Psoas muscle (tissue), 8 donors: ENCODE measurements around the gene DGKB. TPM values are rescaled to one million over a fixed set of nuclear protein-coding genes. Genes with fewer than 3 reads are reported as not detected.
A peak's percentile ranks its signal among the peaks of the same experiment; 100 is the strongest.

Source experiments
- ATAC-seq, 4 donors: fragments of 200-7000 bp; cut with Tn5 transposase; one replicate each; pipeline ENCODE4 v1.9.1; 2020; ENCODE audit warnings: moderate library complexity in 3 of 4, mild to moderate bottlenecking in 2 of 4
- DNase-seq, 2 donors: peaks; one replicate each; pipeline ENCODE4 v3.0.0-alpha.2; 2020
- H3K27ac ChIP-seq: fragments of 200-600 bp; one replicate; pipeline ENCODE4 v1.8.0; 2022
- H3K27me3 ChIP-seq, 3 donors: fragments of 200-600 bp in 1 of 3; one replicate each; pipeline versions ENCODE4 v1.6.1 to v1.8.0; 2013 to 2022; ENCODE audit warnings: low read length in 2 of 3, mild to moderate bottlenecking in 2 of 3, moderate library complexity in 1 of 3; ENCODE audit not compliant: insufficient read depth in 3 of 3
- H3K36me3 ChIP-seq, 2 donors: fragments of 200-600 bp in 1 of 2; one replicate each; pipeline versions ENCODE4 v1.6.1 to v1.8.0; 2013 to 2022; ENCODE audit warnings: low read depth in 1 of 2, mild to moderate bottlenecking in 1 of 2, moderate library complexity in 1 of 2; ENCODE audit not compliant: insufficient read depth in 1 of 2
- H3K4me1 ChIP-seq: fragments of 200-600 bp; one replicate; pipeline ENCODE4 v1.8.0; 2022
- H3K4me3 ChIP-seq: fragments of 200-600 bp; one replicate; pipeline ENCODE4 v1.8.0; 2022; ENCODE audit warnings: mild to moderate bottlenecking
- H3K9me3 ChIP-seq: fragments of 200-600 bp; one replicate; pipeline ENCODE4 v1.8.0; 2022
- WGBS, 3 donors: extraction: QIAGEN DNeasy Blood & Tissue Kit; methylation state at CpG; one replicate each; pipeline versions ENCODE4 v1.1.6 to v1.1.7; 2013; 5-methylcytosine and 5-hydroxymethylcytosine counted together
- intact Hi-C, 2 donors: fragments of 100-400 bp; cut with DNase I; formaldehyde crosslinking; loops; one replicate each; pipeline versions ENCODE4 v1.11.0 to v1.14.2; 2022
- polyA plus RNA-seq, 3 donors: library from polyadenylated mRNA; stranded (reverse); fragments of 200-250 nt; gene quantifications; one replicate each; pipeline ENCODE4 v1.2.3, GENCODE V29; 2013
- total RNA-seq, 4 donors: library from RNA; stranded (reverse); fragmentation: NEBNext Ultra II Directional in 2 of 4; extraction: Animal tissue kit (Norgen Biotek cat#: 25700) in 2 of 4; gene quantifications; one replicate each; pipeline versions ENCODE4 v1.2.1 to v1.2.4, GENCODE V29; 2021 to 2023
- TF ChIP-seq, protein P1 (sequence below): fragments of 200-600 bp; IDR thresholded peaks from one replicate; pipeline ENCODE4 v1.8.0; 2022; ENCODE audit warnings: antibody characterized with exemption
- donor health status: healthy with polysubstance abuse.
- donor health status: DM: no; HTN: no; CAD: no; lungs with moderate emphysema.
- donor health status: Bipolar disorder and iron deficiency.
- donor health status: healthy.
- donor health status: DM: yes; HTN: yes; CAD: no.
- donor health status: DM: no; HTN: no; CAD: no.
- donor health status: DM: no; HTN: no; CAD: no.
- donor health status: DM: yes; HTN: yes; CAD: no.

Gene DGKB
- total and polyA plus RNA-seq, 7 donors, result 0.01 to 0.26 (median 0.04) TPM; not detected in 2

DNA sequence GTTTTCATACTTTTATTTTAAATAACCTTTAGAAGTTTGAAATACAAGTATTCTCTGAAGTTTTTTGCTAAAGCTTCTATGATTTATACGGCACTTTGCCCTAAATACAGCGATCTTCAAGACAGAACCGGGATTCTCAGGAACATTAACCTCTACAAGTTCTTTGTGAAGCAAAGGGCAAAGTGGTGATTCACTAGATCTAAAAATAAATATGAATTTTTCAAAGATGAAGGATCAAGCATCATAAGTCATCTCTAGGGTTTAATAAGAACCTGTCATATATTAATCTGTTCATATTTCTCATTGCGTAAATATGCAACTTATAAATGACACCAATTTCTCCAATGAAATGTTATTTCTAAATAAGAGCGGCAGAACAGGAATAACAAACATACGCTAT, 30.7 kb downstream of the DGKB start:
- 86 to 93% (median 92%) methylated on average over 6 of the region's 6 CpGs for WGBS, 3 donors
- H3K27me3 ChIP-seq, result no peaks in the 10 kb centered on the region
- H3K9me3 ChIP-seq, result no peaks in the 10 kb centered on the region
- no peaks in the 10 kb centered on the region for H3K36me3 ChIP-seq
- no peaks in the 10 kb centered on the region for H3K4me1 ChIP-seq
- intact Hi-C loops, result loop anchor here in 1 of 2 donors (5.0 kb wide), 1 partner anchor 1930 kb away; no protein-coding TSS in a partner anchor
- no peak for DNase-seq
- TF ChIP-seq, protein P1, sequence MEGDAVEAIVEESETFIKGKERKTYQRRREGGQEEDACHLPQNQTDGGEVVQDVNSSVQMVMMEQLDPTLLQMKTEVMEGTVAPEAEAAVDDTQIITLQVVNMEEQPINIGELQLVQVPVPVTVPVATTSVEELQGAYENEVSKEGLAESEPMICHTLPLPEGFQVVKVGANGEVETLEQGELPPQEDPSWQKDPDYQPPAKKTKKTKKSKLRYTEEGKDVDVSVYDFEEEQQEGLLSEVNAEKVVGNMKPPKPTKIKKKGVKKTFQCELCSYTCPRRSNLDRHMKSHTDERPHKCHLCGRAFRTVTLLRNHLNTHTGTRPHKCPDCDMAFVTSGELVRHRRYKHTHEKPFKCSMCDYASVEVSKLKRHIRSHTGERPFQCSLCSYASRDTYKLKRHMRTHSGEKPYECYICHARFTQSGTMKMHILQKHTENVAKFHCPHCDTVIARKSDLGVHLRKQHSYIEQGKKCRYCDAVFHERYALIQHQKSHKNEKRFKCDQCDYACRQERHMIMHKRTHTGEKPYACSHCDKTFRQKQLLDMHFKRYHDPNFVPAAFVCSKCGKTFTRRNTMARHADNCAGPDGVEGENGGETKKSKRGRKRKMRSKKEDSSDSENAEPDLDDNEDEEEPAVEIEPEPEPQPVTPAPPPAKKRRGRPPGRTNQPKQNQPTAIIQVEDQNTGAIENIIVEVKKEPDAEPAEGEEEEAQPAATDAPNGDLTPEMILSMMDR, result no peak
- ATAC-seq, result peak in 1 of 4 donors; percentile 25
- H3K4me3 ChIP-seq, result no peak overlapping the region
- H3K27ac ChIP-seq, result no peak overlapping the region

DNA sequence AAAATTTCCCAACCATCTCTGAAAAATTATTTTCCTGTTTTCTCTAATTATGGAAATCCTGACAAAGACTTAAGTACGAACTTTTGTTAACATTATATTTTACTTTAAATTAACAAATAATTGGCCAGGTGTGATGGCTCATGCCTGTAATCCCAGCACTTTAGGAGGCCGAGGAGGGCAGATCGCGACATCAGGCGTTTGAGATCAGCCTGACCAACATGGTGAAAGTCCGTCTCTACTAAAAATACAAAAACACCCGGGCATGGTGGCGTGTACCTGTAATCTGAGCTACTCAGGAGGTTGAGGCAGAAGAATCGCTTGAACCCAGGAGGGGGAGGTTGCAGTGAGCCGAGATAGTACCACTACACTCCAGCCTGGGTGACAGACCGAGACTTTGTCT, 32.2 kb downstream of the DGKB start:
- ATAC-seq, result no peak

GRCh38 chr7:14868937-14869336, 33.6 kb downstream of the DGKB start:
- intact Hi-C loops, result no loop called here
- DNase-seq (no peak), ATAC-seq (no peak)
- Histone ChIP-seq H3K36me3 (no peaks in the 10 kb centered on the region), H3K4me3 (no peak overlapping the region), H3K27ac (no peak overlapping the region), H3K27me3 (no peaks in the 10 kb centered on the region), H3K9me3 (no peaks in the 10 kb centered on the region), H3K4me1 (no peaks in the 10 kb centered on the region)
- TF ChIP-seq, protein P1, result no peak

More for the DNA sequence above, 32.2 kb downstream of the DGKB start:
- no peaks in the 10 kb centered on the region for H3K27me3 ChIP-seq
- DNase-seq, result no peak
- H3K4me1 ChIP-seq, result no peaks in the 10 kb centered on the region
- WGBS, 3 donors, result 82 to 89% (median 83%) methylated on average over 11 of the region's 11 CpGs
- intact Hi-C loops, result loop anchor here in 1 of 2 donors (5.0 kb wide), 1 partner anchor 1928 kb away; no protein-coding TSS in a partner anchor
- TF ChIP-seq, protein P1, result no peak
- no peak overlapping the region for H3K4me3 ChIP-seq
- no peak overlapping the region for H3K27ac ChIP-seq
- H3K9me3 ChIP-seq, result no peaks in the 10 kb centered on the region
- H3K36me3 ChIP-seq, result no peaks in the 10 kb centered on the region

DNA sequence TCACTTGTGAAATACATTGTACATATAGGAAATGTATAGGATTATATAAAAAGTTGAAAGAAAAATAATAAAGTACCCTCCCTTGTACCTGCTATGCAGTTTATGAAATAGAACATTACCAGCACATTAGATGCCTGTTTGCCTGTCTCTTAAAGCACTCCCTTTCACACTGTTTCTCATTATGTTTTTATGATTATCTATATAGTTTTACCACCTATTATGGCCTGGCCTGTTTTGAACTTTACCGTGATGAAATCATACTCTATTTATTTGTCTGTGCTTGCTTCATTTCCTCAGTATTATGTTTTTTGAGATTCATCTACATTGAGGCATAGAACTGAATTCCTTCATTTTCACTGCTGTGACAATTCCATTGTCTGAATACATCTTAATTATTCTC, 41.1 kb downstream of the DGKB start:
- 93 to 95% (median 94%) methylated on average over 1 of the region's 1 CpG for WGBS, 3 donors
- Histone ChIP-seq H3K4me3 (no peak overlapping the region), H3K36me3 (no peaks in the 10 kb centered on the region), H3K9me3 (no peaks in the 10 kb centered on the region), H3K27me3 (no peaks in the 10 kb centered on the region), H3K27ac (no peak overlapping the region), H3K4me1 (no peaks in the 10 kb centered on the region)
- intact Hi-C loops, result no loop called here
- no peak for DNase-seq
- TF ChIP-seq, protein P1, result no peak
- no peak for ATAC-seq

GRCh38 chr7:14859267-14859666, 43.3 kb downstream of the DGKB start:
- H3K9me3 ChIP-seq, result no peaks in the 10 kb centered on the region
- WGBS, 3 donors, result 72 to 85% (median 72%) methylated on average over 2 of the region's 2 CpGs
- intact Hi-C loops, result no loop called here
- no peaks in the 10 kb centered on the region for H3K27me3 ChIP-seq
- H3K36me3 ChIP-seq, result no peaks in the 10 kb centered on the region
- no peak overlapping the region for H3K27ac ChIP-seq
- H3K4me1 ChIP-seq, result peaks cover 3% of the 10 kb centered on the region
- no peak for ATAC-seq
- TF ChIP-seq, protein P1, result no peak
- H3K4me3 ChIP-seq, result no peak overlapping the region
- DNase-seq, result no peak
